ENCODE data around the gene GFAP.

GFAP gene

DNA sequence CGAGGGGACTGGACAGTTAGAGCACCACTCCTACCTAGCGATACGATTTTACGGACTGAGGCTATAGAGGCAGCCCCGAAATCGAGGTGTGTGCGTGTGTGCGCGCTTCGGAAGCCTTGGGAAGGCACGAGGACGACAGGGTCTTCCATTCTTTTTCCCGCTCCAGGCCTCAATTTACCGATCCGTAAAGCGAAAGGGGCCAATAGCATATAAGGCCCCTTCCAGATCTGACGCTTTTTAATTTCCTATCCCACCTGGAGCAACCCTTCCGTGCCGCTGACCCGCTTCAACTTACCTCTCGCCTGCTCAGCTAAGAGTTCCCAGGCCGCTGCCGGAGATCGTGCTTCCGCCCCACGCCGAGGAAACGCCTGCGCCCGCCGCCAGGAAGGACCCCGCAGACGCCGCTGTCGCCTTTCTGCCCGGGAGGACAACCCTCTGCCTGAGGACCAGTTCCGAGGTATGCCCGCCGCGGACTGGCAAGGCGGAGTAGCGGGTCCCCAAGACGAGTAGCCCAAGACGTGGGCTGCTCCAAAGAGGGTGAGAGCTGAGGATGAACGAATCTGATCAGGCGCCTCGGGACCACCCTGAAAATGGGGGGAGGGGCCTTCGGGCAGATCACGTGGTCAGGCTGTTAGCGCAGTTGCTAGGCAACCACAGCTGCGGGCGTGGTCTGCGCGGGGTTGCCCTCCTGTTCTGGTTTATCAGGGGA is 16.1 kb downstream of the GFAP start, which contains the start of gene EFTUD2:
EFTUD2 (minus strand) TSS at position 372 of the 709 bp plus-strand sequence. CDS start 4,924 bp downstream, outside the sequence.
- peak; percentile 90 for DNase-seq (ENCODE audit: low spot score)

DNA sequence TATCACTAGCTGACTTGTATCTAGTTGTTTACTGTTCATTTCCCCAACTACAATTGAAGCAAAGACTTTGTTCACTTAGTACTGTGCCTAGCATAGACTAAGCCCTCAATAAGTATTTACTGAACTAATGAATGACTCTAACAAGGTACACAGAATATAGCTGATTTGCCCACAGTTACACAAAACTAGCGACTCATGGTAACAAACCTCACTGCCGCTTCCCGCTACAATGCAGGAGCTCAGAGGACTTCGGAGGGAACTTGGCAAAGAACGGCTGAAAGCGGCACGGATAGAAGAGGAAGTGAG is 16.6 kb downstream of the GFAP start:
- no peak for DNase-seq (ENCODE audit: low spot score)

DNA sequence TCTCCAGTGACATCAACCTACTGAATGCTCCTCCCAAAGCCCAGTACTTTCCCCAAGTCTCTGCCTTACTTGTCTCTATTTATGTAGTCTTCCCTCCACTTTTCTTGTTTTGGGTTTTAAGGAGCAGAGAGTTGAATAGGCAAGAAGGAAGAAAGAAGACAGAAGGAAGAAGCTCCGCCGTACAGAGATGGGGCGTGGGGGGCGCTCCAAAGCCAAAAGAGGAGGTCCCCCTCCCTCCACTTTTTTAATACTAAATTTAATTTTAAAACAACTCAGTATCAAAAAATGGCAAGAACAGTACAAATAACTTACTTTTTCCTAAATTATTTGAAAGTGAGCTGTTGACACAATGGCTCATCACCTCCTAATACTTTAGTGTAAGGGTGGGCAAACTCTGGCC is 20.7 kb downstream of the GFAP start:
- no peak for DNase-seq (ENCODE audit: low spot score)

DNA sequence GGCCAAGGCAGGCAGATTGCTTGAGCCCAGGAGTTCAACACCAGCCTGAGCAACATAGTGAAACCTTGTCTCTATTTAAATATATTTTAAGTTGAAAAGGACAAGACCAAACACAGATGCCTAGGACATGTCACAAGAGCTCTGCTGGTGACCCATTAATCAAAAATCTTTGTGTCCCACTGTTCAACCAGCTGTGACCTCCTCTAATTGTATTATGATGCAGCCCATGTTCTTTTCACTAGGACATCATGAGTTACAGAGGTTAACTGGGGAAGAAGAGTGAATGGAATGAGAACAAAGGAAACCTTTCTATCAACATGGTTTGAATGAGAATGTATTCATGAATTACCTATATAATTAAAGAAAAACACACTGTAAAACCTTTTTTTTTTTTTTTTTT is 23.1 kb downstream of the GFAP start:
- DNase-seq (ENCODE audit: low spot score) = no peak

DNA sequence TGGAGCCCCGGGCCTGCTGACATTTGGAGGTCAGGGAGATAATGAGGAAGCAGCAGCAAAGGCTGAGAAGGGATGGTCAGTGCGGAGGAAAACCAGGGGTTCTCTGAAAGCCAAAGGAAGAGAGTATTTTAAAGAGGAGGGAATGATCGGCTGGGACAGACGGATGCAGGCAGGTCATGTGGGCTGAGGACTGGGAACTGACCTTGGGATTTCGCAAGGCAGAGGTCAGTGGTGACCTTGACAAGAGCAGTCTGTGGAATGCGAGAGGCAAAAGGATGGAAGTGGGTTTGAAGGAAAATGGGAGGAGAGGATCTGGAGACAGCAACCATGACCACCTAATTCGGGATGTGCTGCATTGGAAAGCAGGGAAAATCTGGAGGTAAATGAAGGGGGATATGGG is 26.3 kb downstream of the GFAP start:
- DNase-seq (ENCODE audit: low spot score) = no peak

DNA sequence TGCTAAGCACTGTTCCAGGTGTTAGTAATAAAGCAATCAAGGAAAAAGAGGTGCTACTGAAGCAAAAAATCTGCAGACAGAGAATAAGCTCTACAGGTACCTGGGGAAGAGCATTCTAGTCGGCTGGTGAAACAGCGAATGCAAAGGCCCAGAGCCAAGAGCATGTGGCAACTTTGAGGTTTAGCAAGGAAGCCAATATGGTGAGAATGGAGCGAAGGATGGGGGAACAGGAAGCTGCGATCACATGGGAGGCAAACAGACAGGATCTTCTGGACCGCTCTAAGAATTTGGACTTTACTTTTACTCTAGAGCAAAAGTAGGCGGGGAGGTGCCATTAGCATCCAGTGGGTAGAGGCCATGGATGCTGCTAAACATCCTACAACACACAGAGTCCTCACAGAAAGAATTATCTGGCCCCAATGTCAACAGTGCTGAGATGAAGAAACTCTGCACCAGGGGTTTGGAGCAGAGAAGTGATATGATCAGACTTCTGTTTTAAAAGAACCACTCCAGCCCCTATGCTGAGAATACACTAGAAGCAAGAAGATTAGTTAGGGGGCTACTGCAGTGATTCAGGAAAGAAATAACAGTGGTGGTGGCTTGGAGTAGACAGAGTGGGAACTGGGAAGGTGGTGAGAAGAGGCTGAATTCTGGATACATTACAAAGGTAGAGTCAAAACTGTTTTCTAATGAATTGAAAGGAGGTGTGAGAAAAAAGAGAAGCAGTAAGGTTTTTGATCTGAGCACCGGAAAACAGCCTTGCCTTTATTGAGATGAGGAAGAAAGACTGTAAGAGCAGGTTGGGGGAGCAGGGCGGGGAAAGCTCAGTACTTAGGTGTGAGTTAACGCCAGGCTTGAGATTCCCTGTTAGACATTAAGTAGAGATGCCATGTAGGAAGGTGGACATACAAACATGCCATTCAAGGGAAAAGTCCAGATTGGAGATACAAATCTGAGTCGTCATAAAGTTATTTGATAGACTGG is 27.0 kb downstream of the GFAP start:
- peak; percentile 13 for DNase-seq (ENCODE audit: low spot score)

DNA sequence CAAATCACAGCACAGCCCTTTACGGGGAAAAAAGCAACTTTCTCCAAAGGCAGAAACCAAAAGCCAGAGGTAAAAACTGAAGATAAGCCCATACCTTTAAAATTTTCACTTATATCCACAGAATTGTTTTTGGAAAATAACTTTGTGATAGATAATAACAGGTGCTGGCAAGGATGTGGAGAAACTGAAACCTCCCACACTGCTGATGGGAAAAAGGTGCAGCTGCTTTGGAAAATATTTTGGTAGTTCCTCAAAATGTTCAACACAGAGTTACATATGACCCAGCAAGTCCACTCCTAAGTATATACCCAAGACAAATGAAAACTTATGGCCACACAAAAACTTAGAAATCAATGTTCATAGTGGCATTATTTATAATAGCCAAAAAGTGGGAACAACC is 28.3 kb downstream of the GFAP start:
- DNase-seq (ENCODE audit: low spot score) = no peak

DNA sequence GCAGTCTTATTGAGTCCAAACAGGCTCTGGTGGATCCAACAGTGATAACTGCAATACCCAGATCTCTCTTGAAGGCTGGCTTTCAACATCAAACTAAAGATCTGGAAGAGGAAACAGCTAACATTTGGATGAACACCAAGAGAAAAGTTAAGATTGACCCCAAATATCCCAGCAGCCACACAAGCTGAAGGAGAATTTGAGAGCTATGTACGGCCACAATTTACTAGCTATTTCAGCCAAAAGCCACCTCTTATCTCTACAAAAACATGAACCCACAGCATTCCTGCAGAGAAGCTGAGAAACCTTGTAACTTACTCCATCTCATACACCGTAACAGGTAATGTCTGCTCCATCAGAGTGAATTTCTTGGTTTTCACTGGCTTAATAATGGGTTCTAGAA is 30.4 kb downstream of the GFAP start:
- no peak for DNase-seq (ENCODE audit: low spot score)

DNA sequence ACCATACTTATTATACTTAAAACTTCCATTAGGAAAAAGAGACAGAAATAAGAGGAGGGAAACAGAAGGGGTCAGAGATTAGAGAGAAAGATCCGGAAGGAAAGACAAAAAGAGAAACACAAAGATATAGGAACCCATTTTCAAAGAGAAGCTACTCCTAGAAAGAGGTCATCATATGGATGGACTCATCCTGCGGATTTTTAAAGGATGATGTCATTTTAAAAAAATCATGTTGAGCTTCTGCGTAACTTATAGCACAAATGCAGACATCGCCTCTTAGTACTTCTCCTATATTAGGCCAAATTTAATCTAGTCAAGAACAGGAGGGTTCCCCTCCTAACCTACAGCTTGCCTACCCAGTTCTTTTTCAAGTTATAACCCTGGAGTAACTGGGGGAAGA is 34.2 kb downstream of the GFAP start:
- DNase-seq (ENCODE audit: low spot score) = no peak

DNA sequence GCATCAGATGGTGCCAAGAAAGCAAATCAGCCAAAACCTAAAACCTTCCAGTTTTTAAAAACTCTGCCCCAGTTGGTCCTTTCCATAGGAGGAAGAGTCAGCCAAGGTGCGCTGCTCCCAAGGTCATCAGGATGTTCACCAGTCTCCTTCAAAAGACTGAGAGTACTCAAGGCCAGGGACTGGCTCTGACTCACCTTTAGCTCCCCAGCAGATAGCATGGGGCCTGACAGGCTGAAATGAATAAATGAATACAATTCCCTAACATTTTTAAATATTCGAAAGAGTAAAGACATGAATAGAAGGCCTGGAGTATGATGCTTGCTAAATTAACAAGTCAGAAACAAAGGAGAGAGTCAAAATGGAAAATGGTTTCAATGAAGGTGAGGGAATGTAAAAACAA is 35.2 kb downstream of the GFAP start:
- no peak for DNase-seq (ENCODE audit: low spot score)

DNA sequence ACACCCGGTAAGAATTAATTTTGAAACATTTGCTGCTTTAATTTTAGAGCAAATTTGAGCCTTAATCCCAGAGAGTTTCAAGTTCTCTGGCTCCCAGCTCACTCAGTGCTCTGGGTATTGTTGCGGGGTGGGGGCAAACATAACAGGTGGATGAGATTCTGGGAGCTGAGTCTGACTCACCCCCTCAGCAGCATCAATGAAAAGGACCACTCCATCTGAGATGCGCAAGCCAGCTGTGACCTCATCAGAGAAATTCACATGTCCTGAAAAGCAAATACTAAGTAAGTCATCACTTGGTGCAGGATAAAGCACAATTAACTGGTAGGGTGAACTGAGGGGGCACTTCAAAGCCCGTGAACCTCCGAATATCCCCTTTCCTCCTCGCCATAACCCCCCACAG is 35.9 kb downstream of the GFAP start:
- DNase-seq (ENCODE audit: low spot score) = no peak

DNA sequence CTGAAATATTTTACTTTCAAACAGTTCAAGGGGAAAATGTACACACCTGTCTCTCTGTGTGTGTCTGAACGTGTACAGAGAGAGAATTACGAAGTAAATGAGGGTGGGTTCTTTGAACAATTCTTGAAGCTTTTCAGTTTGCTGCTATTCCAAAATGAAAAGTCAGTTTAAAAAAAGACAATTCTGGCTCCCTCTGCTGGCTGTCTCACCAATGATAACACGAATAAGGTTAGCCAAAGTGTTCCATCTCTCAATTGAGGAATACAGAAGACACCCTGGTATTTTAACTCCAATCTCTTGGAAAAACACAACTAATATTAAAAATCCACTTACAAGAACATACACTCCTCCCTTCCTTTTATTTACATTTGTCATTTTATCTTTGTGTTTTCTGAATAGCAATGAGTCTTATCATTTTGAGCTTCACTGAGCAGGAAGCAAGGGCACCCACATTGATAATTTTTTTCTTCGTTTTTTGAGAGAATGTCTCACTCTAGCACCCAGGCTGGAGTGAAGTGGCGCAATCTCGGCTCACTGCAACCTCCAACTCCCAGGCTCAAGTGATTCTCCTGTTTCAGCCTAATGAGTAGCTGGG is 36.6 kb downstream of the GFAP start:
- DNase-seq (ENCODE audit: low spot score) = no peak

DNA sequence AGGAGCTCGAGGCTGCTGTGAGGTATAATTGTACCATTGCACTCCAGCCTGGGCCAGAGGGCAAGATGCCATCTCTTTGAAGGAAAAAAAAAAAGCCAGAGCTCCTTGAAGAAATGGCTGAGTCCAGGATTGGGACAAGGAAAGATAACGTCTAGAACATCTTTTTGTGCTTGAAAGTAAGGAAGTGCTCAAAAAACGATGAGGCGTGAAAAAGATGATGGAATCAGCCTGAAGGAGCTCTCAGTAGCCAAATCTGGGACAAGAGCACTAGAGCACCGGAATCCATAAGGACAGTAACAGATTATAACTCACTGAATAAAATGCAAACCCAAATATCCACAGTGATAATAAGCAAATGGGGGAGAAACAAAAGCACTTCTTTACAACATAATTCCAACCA is 38.2 kb downstream of the GFAP start:
- no peak for DNase-seq (ENCODE audit: low spot score)

DNA sequence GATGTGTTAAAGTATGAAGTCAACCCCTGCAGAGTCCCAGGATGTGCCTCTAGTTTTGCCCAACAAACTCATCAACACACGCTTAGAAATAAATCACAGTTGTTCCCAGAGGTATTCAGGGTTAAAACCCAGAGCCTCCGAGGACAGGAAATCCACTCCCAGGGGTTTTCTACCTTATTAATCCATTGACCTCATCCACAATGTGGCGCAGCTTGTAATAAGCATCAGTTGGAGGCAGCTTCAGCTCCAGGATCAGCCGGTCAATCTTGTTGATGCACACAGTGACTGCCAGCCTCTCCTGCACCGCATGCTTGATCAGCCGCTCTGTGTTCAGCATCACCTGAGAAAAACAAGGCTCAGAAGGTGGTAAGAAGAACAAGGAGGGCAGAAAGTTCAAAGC is 39.5 kb downstream of the GFAP start:
- DNase-seq (ENCODE audit: low spot score) = no peak

DNA sequence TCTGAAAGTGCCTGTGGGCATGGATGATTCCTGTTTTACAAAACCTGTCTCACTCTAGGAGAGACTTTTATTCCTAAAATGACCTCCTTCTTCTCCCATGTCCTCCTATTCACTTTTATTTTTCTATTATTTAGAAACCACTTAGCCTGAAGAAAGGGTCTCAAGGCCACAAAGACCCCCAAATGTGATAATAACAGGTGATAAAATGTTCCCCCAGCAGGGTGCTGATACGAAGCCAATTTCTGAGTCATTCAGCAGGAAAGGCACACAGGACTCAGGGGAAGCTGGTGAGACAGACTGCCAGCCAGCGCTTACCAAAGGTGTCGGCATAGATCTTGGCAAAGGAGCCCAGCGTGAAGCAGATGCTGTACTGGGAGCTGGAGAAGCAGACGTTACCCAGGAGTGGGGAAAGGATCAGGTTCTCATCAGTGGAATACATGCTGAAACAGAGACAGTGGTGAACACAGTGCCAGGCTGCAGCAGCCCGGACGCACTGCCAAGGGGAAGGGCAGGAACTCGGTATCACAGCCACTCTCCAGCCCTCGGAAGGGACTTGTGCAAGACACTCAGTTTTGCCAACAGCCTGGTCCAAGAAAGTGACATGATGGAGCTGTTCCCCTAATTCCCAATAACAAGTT is 43.0 kb downstream of the GFAP start:
- no peak for DNase-seq (ENCODE audit: low spot score)

DNA sequence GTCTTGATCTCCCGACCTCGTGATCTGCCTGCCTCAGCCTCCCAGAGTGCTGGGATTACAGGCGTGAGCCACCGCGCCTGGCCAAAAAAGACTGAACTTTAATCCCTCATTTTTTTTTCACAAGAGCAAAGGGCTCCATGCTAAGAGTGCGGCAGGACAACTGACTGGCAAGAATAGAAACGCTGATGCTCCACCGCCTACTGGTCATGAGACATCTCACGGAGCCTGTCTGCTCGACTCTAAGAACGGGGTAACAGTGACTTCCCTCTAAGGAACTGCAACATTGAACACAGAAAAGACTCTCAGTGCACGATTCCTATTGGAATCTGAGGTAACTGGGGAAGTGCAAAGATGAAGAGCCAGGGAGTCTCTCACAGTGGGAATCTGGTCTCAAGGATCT is 43.7 kb downstream of the GFAP start:
- DNase-seq (ENCODE audit: low spot score) = no peak

DNA sequence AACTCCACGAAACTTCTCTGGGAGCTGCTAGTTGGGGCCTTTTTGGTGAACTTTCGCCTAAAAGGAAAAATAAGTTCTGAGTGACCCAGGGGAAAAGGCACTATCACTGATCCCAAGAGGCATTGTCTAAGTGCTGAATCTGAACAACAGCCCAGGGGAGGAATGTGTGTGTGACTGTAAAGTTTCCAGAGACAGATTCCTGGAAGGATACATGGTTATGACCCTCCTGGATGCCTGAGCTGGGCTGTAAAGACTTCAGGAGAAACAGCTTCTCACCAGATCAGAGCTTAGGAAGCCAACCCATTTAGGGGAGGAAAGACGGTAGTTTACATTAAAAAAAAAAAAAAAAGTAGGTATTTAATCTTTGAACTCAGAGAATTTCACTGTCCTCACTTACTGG is 47.5 kb downstream of the GFAP start:
- DNase-seq (ENCODE audit: low spot score) = no peak

DNA sequence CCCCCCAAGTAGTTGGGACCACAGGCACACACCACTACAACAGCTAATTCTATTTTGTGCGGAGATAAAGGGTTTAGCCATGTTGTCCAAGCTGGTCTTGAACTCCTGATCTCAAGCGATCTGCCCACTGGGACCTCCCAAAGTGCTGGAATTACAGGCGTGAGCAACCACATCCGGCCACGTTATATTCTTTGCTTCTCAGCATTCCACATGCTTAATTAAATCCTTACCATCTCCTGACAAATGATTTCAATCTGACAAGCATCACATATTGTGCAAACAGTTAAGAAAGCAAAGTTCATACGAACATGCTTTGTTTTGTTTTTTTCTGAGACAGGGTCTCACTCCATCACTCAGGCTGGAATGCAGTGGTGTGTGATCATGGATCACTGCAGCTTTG is 49.4 kb downstream of the GFAP start:
- DNase-seq (ENCODE audit: low spot score) = no peak

DNA sequence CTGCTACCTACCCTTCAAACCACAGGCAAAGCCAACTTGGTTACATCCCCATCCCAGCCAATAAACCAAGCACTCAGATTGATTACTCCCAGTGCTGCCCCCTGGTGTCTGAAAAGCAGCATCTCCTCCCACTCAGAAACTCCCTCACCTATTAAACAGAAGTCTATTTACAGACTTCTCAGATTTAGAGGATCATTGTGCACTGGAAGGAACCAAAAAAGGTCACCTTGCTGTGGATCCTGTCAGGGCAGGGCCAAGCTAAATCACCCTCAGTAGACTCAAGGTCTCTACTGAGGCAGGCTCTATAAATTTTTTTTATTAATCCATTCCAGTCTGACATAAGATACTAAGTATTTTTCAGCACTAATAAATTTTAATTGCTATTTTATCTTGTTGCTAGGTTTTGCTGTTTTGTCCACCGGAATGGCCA is 50.1 kb downstream of the GFAP start:
- peak; percentile 68 for DNase-seq (ENCODE audit: low spot score)

DNA sequence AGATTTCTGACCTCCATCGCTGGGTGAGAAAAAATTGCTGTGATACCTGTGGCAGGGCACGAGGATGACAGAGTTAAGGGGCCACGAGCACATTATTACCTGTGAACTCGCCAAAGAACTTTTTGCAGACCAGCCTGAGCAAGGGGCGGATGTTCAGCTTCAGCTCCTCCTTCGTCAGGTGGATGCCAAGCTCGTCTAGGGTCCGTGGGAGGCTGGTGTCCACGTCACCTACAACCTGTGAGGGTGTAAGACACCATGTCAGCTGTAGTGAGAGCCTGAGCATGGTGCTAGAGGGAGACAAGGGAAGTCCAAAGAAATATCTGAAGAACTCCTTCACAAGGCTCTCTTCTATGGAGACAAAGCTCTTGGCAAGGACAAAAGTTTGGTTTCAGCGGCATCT is 50.5 kb downstream of the GFAP start:
- DNase-seq (ENCODE audit: low spot score) = no peak

DNA sequence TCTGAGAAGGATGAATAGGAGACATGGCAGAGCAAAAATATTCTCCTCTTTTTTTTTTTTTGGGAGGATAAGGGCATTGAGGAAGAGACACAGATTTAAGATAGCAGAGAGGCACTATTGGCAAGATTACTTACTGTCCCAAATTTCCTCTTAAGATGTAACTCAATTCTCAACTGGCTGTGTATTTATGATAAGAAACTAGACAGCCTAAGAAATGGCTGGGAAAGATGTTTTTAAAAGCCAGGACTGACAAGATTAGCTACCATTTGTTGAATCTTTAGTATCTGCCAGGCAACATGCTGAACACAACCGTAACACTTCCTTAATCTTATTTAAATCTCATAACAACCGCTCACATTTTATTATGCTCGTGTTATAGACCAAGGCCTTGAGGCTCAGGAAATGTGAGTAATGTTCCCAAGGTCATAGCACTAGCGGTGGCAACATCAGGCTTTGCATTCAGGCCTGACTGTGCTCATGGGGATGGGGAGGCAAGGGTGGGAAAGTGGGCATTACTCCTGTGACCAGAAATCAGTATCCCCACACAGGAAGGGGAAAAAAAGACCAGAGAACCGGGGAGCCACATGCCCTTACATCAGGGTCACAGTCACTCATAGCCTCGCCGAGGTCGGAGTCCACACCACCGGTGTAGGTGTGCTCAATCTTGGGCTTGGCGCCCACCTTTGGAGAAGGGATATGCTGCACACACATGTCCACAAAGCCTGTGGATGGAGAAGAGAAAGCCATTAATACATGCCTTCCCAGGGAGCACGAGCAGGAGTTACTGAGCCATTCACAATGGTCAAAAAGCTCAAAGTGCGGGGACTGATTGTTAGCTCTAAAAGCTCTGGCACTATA is 52.0 kb downstream of the GFAP start:
- DNase-seq (ENCODE audit: low spot score) = no peak
